Inflammatory macrophage (primary cell): ENCODE data around the gene NPC1L1.
"Not testable (repeated sequence)": the region's sequence is repeated elsewhere in the genome, so short reads cannot be mapped to it uniquely, and the experiment has no call there.

ENCODE experiments used
- DNase-seq, 2 donors: peaks; one replicate each; pipeline ENCODE4 v3.0.0-alpha.2; 2020 to 2022

The NPC1L1 gene

DNA sequence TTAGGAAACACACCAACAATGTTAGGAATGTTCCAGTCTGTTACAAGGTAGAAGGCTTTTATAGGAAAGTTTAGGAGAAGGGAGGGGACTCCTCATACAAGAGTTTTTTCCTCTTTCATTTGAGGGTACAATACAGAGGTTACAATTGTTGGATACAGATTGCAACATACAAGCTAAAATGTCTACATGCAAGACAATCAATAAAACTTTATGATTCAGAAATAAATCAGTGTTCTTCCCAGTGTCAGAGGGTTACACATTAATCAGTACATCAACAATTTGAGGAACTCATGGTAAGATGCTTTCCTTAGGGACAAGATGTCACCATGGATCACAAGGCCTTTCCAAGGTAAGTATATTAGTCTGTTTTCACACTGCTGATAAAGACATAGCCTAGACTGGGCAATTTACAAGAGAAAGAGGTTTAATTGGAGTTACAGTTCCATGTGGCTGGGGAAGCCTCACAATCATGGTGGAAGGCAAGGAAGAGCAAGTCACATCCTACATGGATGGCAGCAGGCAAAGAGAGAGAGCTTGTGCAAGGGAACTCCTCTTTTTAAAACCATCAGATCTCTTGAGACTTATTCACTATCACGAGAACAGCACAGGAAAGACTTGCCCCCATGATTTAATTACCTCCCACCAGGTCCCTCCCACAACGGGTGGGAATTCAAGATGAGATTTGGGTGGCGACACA is 34.4 kb downstream of the NPC1L1 start:
- DNase-seq = not testable (repeated sequence)

DNA sequence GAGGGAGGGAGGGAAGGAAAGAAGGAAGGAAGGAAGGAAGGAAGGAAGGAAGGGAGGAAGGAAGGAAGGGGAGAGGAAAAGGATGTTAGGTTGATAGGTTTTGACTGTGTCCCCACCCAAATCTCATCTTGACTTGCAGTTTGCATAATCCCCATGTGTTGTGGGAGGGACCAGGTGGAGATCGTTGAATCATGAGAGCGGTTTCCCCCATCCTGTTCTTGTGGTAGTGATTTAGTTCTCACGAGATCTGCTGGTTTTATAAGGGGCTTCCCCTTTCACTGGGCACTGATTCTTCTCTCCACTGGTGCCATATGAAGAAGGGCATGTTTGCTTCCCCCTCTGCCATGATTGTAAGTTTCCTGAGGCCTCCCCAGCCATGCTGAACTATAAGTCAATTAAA is 35.5 kb downstream of the NPC1L1 start:
- DNase-seq = no peak

DNA sequence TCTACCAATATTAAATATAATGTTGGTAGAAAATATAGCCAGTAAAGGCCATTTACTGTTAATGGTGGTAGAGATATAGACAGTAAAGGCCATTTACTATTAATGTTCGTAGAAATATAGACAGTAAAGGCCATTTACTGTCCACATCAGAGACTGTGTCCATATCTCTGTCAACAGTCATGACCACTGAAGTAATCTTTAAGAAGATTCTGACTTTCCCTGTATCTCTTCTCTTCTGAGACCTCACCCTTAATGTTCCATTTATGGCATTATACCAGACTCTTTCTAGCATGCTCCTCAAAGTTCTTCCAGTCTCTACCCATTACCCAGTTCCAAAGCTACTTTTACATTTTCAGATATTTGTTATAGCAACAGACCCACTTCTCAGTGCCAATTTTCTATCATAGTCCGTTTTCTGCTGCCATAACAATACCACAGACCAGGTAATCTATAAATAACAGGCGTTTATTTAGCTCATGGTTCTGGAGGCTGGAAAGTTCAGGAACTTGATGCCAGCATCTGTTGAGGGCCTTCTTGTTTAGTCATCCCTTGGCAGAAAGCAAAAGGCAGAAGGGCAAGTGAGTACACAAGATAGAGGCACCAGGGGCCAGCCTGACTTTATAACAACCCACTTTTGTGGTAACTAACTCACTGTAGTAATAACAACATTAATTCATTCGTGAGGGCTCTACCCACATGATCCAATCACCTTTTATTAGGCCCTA is 42.7 kb downstream of the NPC1L1 start:
- no peak for DNase-seq

DNA sequence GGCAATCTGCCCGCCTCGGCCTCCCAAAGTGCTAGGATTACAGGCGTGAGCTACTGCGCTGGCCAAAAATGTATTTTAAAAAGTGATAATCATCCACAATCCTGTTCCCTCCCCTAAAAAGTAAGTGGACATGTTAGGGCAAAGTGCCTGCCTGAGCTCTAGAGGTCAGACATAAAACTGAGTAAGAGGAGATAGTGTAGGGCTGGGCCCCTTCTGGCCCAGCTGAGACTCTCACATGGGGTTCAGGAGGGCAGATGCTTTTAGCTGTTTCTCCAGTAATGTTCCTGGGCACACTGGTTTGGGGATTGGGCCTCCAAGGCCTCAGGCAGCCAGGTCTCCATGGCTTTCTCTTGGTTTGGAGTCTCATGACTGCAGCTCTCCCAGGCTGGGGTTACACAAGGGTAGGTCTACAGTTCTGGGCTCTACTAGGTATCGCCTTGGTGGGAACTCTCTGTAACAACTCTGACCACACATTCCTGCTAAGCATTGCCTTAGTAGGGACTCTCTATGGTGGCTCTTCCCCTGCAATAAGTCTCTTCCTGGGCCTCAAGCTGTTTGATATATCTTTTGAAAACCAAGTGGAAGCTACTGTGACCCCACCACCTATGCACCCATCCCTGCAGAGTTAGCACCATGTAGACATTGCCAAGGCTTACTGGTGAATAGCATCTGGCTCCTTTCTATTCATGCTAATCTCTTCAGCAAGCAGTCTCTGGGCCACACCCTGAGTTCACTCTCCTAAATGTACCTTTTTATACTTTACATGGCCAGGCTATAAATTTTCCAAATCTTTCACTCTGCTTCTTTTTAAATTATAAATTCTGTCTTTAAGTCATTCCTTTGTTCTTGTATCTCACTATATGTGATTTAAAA is 43.7 kb downstream of the NPC1L1 start:
- no peak for DNase-seq

DNA sequence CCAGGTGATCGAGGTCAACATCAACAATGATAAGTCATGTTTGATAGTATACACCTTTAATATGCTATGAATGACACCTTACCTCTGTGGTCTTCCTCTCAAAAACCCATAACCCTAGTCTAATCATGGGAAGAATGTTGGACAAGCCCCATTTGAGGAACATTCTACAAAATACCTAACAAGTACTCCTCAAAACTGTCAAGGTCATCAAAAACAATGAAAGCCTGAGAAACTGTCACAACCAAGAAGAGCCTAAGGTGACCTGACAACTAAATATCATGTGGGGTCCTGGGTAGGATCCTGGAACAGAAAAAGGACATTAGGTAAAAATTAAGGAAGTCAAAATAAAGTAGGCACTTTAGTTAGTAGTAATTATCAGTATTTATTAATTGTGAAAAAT is 44.7 kb downstream of the NPC1L1 start:
- no peak for DNase-seq

DNA sequence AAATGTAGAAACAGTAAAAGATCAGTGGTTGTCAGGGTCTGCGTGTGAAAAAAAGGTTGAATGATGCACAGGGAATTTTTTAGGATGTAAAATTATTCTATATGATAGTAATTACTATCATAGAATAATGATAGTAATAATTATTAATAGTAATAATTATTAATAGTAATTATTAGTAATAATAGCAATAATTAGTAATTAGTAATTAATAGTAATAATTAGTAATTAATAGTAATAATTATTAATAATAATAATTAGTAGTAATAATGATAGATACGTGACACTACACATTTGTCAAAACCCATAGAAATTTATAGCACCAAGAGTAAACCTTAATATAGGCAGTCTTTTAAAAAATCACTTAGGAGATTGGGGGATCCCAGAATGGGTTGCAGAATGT is 46.2 kb downstream of the NPC1L1 start:
- no peak for DNase-seq

DNA sequence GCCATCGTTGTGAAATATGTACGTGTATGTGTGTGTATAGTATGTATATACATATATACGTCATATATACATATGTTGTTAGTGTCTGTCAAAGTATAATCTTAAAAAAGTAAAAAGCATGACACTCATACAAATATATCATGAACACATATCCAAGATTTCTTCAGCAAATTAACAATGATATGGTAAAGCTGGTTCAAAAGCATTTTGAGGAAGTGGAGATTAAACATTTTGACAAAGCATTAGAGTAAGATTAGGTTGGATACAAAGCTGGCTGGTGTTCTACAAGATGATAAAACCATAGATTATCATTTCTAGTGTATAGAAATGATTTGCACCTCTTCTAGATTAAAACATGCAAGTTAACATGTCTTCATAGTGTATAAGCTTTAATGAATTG is 49.9 kb downstream of the NPC1L1 start:
- DNase-seq = no peak

DNA sequence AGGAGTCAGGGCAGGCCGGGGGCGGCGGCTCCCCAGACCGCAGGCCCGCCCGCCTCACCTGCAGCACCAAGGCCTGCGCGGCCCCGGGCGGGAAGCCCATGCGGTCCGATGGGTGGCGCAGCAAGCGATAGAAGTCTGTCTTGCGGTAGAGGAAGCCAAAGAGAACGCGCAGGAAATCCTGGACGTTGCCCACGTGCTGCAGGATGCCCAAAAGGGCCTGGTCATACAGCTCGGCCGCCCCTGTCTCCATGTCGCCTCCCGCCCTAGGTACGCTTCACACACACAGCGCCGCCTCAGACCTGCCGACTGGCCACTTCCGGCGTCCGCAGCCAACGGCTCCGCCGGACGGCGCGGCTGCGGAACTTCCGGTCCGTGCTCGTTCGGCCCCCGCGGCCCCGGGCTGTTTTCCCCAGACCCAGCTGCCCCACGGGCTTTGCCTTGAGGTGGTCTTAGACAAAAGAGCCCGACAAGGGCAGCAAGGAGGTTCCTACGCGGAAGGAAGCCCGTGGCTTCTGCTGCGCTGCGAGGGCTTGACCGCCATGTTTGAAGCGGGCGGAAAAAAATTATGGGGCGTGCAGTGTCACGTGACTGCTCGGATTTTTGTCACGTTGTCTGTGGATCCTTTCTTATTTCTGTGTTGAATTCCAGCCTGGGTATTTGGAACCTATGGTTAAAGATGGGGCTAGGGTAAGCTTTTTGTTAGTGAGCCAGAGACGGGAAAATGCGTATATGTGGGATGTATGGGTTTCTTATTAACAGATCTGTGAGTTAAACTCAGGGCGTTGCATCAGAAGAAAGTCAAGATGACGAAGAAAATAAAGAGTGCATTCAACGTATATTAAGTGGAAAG is 50.6 kb downstream of the NPC1L1 start, which contains the start of gene NUDCD3:
Gene NUDCD3 (minus strand): TSS at position 308 of the 850 bp plus-strand sequence. CDS start 58 bp downstream, at position 250.
- DNase-seq = peak; percentile 80 to 85

DNA sequence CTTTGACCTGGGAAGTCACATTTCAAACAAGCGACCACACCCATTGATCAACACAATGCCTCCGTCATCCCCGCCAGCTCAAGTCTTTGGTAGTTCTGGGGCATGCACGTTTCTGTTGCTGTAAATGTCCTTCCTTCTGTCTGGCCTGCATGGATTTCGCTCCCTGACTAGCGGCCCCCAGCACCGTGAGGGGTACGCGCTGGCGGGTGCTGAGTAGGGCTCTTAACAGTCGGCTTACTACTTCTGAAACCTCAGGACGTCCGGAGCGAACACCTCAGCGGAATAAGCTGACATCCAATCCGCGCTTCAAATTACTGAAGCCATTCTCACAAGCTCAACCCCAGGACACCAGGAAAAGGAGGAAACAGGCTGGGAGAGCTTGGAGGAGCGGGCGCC is 51.2 kb downstream of the NPC1L1 start:
- DNase-seq = peak; percentile 15 to 17

DNA sequence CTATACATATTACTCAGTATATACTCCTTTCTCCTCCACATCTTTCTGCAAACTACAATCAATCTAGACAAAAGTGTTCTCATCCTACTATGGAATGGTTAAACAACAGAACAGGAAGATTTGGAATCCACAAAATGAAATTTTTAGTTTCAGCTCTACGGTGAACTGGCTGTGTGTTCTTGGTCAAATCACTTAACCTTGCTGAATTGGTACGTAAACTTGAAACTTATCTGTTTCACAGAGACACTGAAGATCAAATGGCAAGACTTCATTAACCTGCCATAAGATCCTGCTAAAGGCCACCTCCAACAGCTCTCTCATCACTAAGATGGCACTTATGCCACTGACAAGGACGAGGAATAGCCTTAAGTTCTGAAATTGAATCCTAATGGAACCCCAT is 52.2 kb downstream of the NPC1L1 start:
- DNase-seq = no peak

DNA sequence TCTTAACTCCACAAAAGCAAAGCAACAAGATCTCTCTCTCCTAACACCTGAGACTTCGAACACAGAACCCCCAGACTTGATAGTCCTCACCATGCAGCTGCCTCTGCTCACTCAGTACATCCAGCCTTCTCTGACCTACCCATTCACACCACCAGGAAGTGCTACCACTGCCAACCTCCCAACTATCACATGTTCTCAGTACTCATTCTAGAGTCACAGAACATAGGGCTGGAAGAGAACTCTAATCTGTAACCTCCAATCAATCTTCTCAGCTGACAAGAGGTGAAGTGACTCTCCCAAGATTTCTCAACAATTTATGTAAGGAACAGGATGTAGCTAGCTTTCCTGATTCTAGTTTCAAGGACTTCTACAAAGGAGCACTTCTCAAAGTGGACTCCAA is 54.4 kb downstream of the NPC1L1 start:
- DNase-seq = peak; percentile 26

DNA sequence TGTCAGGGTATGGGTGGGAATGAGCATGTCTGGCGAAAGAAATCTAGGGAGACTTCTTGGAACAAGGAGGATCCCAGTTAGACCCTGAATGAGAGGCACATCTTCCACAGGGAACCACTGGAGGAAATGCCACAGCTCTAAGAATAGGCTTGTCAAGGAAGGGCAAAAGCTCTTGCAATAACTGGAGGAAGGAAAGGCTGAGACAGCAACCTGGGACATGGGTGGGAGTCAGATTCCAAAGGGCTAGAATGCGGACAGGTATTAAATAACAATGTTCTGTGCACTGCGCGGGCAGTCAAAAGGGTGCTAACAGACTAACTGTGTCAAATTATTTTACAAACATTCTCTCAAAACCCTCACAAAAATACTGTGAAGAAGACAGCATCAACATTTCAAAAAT is 55.1 kb downstream of the NPC1L1 start:
- no peak for DNase-seq

DNA sequence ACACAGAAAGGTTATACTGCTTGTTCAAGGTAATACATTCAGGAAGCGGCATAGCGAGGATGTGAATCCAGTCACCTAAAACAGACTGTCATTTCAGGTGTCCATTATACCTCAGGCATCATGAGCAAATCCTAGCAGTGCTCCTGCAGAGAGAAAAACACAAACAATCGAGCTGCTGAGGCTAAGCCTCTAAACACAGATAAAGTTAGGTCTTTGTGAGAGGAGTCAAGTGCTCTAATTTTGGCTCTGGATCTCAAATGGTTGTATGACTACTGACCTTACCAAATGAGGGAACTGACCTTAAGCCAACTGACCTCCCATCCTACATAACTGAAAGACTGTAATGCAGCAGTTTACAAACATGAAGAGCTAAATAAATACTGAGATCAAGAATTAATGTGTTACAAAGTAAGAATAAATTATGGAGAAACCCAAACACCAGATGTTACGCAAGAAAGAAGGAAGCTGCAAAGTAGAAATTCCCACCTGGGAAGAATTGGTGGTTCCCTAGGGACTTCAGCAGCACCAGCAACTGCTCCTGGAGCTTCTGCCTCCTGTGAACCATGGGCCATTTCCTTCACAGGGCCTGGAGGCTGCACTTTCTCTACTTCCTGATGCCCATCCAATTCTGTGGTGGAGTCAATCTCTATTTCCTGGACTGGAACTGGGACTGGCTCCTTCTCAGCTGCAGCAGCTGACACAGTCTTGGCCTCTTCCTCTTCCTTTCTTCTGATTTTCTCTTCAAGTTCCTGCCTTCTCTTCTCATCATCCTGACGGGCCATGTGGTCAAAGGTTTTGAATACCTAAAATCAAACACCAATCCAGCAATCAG is 56.4 kb downstream of the NPC1L1 start:
- peak; percentile 11 to 39 for DNase-seq

DNA sequence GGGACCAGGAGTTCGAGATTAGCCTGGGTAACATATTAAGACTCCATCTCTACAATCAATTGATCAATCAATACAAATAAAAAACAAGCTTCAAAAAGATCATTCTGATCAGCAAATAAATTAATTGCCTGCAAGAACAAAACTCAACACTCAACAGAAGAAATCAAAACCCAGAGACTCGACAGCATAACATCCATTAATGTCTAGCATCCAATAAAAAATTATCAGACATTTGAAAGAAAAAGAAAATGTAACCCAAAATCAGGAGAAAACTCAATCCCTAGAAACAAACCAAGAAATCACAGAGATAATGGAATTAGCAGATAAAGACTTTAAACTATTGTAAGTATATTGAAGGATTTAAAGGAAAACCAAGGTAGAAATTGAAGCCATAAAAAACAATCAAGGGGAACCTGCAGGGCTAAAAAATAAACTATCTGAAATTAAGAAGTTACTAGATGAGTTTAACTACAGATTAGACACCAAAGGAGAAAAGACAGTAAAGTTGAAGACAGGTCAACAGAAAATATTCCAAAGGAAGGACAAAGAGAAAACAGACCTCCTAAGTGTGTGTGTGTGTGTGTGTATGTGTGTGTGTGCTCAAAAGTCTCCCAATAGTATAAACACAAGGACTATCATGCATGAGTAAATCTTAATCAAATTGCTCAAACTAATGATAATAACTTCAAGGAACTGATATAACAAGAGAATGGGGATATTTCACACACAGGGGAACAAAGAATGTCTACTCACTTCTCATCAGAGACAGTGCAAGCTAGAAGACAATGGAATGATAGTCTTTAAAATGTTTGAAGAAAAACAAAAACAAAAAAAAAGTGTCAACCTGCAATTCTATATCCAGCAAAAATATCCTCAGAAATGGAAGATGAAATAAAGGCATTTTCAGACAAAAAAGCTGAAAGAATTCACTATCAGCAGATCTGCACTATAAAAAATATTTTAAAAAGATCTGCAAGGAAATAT is 58.3 kb downstream of the NPC1L1 start:
- no peak for DNase-seq

DNA sequence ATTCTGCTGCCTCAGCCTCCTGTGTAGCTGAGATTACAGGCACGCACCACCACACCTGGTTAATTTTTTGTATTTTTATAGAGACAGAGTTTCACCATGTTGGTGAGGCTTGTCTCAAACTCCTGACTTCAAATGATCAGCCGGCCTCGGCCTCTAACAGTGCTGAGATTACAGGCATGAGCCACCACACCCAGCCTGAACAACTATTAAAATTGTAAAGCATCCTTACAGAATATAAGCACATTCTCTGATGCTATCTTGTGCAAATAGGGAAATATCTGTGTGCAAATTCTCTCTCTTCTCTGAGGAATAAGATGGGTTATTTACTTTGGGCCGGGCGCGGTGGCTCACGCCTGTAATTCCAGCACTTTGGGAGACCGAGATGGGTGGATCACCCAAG is 63.2 kb downstream of the NPC1L1 start:
- DNase-seq = no peak

DNA sequence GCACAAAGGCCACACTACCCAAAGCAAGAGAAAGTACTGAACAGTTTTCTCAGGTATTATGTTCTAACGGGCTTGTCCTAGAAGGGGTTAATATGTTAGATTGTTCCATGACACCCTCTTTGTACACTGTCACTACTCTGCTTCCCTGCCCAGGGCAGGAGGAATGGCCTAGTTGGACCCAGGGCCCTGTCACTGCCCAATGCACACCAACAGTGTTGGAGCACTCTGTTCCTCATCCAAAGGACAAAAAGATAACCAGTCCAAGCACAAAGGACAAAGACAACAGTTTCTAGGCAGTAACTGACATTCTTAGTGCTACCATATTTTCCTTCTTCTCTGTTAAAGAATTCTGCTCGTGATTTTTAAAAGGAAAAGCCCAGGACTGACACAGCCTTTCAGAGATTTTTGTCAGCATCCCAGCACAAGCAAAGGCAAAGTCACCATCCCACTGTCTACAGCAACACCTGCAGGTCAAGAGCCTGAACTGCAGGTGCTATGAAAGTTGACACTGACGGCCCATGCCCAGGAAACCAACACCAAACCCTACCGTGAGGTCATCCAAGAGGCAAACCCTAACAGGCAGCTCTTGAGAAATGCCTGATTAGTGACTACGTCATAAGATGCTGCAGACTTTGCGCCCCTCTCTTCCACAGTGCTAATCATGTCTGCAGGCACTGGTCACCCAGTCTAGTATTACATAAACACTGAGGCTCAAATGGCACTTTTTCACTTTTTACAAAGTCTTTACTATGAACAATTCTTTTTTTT is 63.9 kb downstream of the NPC1L1 start:
- peak; percentile 70 to 75 for DNase-seq

DNA sequence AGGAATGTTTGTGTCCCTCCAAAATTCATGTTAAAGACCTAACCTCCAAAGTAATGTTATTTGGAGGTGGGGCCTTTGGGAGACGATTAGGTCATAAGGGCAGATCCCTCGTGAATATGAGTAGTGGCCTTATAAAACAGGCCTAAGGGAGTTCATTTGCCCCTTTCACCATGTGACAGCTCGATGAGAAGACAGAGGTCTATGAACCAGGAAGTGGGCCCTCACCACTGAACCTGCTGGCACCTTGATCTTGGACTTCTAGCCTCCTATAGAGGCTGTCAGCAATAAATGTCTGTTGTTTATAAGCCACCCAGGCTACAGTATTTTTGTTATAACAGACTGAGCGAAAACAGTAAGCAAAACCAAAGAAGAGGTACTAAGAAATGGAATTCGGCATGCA is 64.8 kb downstream of the NPC1L1 start:
- DNase-seq = no peak

DNA sequence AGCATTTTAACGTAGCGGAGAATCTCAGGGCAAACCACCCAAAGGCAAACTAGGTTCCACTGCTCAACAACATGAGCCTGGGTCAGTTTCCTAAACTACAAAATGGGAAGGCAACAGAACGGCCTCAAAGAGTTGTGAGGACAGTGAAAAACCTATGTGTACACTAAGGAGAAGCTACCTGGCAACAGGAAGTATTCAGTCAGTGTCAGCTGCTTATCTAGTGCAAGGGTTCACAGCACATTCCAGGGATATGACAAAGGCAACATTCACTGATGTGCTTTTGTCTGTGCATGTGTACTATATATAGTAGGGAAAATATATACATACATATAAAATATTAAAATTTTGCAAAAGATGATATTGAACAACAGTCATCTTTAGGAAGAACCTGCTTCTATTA is 67.8 kb downstream of the NPC1L1 start:
- DNase-seq = no peak

DNA sequence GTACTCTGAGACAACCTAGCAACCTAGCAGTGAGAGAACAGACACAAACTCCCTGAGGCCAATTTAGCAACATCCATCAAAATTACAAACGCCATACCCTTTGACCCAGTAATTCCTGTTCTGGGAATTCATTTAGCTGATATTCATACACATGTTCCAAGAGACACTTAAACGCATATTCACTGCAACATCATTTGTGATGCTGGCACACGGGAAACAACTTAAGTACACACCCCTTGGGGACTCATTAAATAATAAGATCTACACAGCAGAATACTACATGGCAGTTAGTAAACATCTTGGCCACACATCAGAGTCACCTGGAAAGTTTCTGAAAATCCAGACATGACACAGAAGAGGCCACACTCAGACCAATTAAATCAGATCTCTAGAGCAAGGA is 68.3 kb downstream of the NPC1L1 start:
- DNase-seq = no peak
